Measurements from ENCODE around the gene EID2.
A peak's percentile ranks its signal among the peaks of the same experiment; 100 is the strongest.

EID2 gene

GRCh38 chr19:39533003-39533512, 6.9 kb downstream of the EID2 start:
- no peak overlapping the region for H3K27ac ChIP-seq (ENCODE audit: low read length)
- H3K4me3 ChIP-seq (ENCODE audit: low read length) = no peak overlapping the region; the same call in 1 of the 2 replicates
- H3K4me1 ChIP-seq (ENCODE audit: insufficient read depth, low read length) = no peaks in the 10 kb centered on the region; the same call in 1 of the 2 replicates
- no peak overlapping the region for H3K9ac ChIP-seq (ENCODE audit: low read depth, low read length)
- no peaks in the 10 kb centered on the region for H3K36me3 ChIP-seq (ENCODE audit: insufficient read depth, low read depth, low read length)
- H3K9me3 ChIP-seq (ENCODE audit: insufficient read depth, low read depth, low read length) = no peaks in the 10 kb centered on the region
- no peaks in the 10 kb centered on the region for H3K27me3 ChIP-seq (ENCODE audit: insufficient read depth, low read length)

- Histone ChIP-seq H3K36me3 (ENCODE audit: insufficient read depth, low read depth, low read length) (no peaks in the 10 kb centered on the region), H3K9me3 (ENCODE audit: insufficient read depth, low read depth, low read length) (no peaks in the 10 kb centered on the region), H3K4me1 (ENCODE audit: insufficient read depth, low read length) (no peaks in the 10 kb centered on the region), H3K27ac (ENCODE audit: low read length) (no peak within 1 kb of the TSS), H3K9ac (ENCODE audit: low read depth, low read length) (peak within 1 kb of the TSS; percentile 87), H3K27me3 (ENCODE audit: insufficient read depth, low read length) (no peaks in the 10 kb centered on the region), H3K4me3 (ENCODE audit: low read length) (peak within 1 kb of the TSS; percentile 92)
Measured at GRCh38 chr19:39532233-39533002, 7.5 kb downstream of the EID2 start, which contains the start of gene EID2B. EID2B (minus strand) TSS chr19:39532852; CDS start chr19:39532802, 50 bp downstream.

- Histone ChIP-seq H3K4me3 (ENCODE audit: low read length) (peak overlapping the region; percentile 92), H3K27ac (ENCODE audit: low read length) (no peak overlapping the region), H3K4me1 (ENCODE audit: insufficient read depth, low read length) (no peaks in the 10 kb centered on the region), H3K27me3 (ENCODE audit: insufficient read depth, low read length) (no peaks in the 10 kb centered on the region), H3K9ac (ENCODE audit: low read depth, low read length) (peak overlapping the region; percentile 87; the same call in 1 of the 2 replicates), H3K9me3 (ENCODE audit: insufficient read depth, low read depth, low read length) (no peaks in the 10 kb centered on the region), H3K36me3 (ENCODE audit: insufficient read depth, low read depth, low read length) (no peaks in the 10 kb centered on the region)
Measured at GRCh38 chr19:39531834-39532232, 8.1 kb downstream of the EID2 start.

GRCh38 chr19:39525205-39525604, 14.8 kb downstream of the EID2 start:
- no peak overlapping the region for H3K4me3 ChIP-seq (ENCODE audit: low read length)
- H3K9me3 ChIP-seq (ENCODE audit: insufficient read depth, low read depth, low read length) = no peaks in the 10 kb centered on the region
- H3K36me3 ChIP-seq (ENCODE audit: insufficient read depth, low read depth, low read length) = peaks cover 12% of the 10 kb centered on the region; the same call in 1 of the 2 replicates

GRCh38 chr19:39524495-39524894, 15.5 kb downstream of the EID2 start:
- H3K4me3 ChIP-seq (ENCODE audit: low read length) = no peak overlapping the region

More at GRCh38 chr19:39525205-39525604, 14.8 kb downstream of the EID2 start:
- Histone ChIP-seq H3K9ac (ENCODE audit: low read depth, low read length) (no peak overlapping the region), H3K4me1 (ENCODE audit: insufficient read depth, low read length) (no peaks in the 10 kb centered on the region), H3K27ac (ENCODE audit: low read length) (no peak overlapping the region), H3K27me3 (ENCODE audit: insufficient read depth, low read length) (no peaks in the 10 kb centered on the region)

GRCh38 chr19:39520541-39521484, 19.1 kb downstream of the EID2 start:
- Histone ChIP-seq H3K9ac (ENCODE audit: low read depth, low read length) (no peak overlapping the region), H3K27ac (ENCODE audit: low read length) (no peak overlapping the region), H3K4me1 (ENCODE audit: insufficient read depth, low read length) (no peaks in the 10 kb centered on the region), H3K9me3 (ENCODE audit: insufficient read depth, low read depth, low read length) (no peaks in the 10 kb centered on the region), H3K36me3 (ENCODE audit: insufficient read depth, low read depth, low read length) (peaks cover 12% of the 10 kb centered on the region; the same call in 1 of the 2 replicates), H3K27me3 (ENCODE audit: insufficient read depth, low read length) (peaks cover 7% of the 10 kb centered on the region), H3K4me3 (ENCODE audit: low read length) (no peak overlapping the region)

More at GRCh38 chr19:39524495-39524894, 15.5 kb downstream of the EID2 start:
- no peak overlapping the region for H3K27ac ChIP-seq (ENCODE audit: low read length)
- H3K9me3 ChIP-seq (ENCODE audit: insufficient read depth, low read depth, low read length) = no peaks in the 10 kb centered on the region
- H3K27me3 ChIP-seq (ENCODE audit: insufficient read depth, low read length) = no peaks in the 10 kb centered on the region
- H3K9ac ChIP-seq (ENCODE audit: low read depth, low read length) = no peak overlapping the region
- no peaks in the 10 kb centered on the region for H3K4me1 ChIP-seq (ENCODE audit: insufficient read depth, low read length)
- H3K36me3 ChIP-seq (ENCODE audit: insufficient read depth, low read depth, low read length) = peaks cover 12% of the 10 kb centered on the region; the same call in 1 of the 2 replicates

- peaks cover 26% of the 10 kb centered on the region for H3K27me3 ChIP-seq (ENCODE audit: insufficient read depth, low read length)
- H3K9me3 ChIP-seq (ENCODE audit: insufficient read depth, low read depth, low read length) = no peaks in the 10 kb centered on the region
- H3K4me1 ChIP-seq (ENCODE audit: insufficient read depth, low read length) = no peaks in the 10 kb centered on the region
- H3K4me3 ChIP-seq (ENCODE audit: low read length) = peak overlapping the region; percentile 55; the same call in 1 of the 2 replicates
- H3K27ac ChIP-seq (ENCODE audit: low read length) = no peak overlapping the region
- H3K9ac ChIP-seq (ENCODE audit: low read depth, low read length) = peak overlapping the region; percentile 47; the same call in 1 of the 2 replicates
- H3K36me3 ChIP-seq (ENCODE audit: insufficient read depth, low read depth, low read length) = peaks cover 12% of the 10 kb centered on the region; the same call in 1 of the 2 replicates
Measured at GRCh38 chr19:39518975-39519374, 21.0 kb downstream of the EID2 start.

- H3K4me3 ChIP-seq (ENCODE audit: low read length) = peak overlapping the region; percentile 55; the same call in 1 of the 2 replicates
- H3K27ac ChIP-seq (ENCODE audit: low read length) = no peak overlapping the region
- H3K9ac ChIP-seq (ENCODE audit: low read depth, low read length) = peak overlapping the region; percentile 47; the same call in 1 of the 2 replicates
- H3K4me1 ChIP-seq (ENCODE audit: insufficient read depth, low read length) = no peaks in the 10 kb centered on the region
- peaks cover 31% of the 10 kb centered on the region for H3K27me3 ChIP-seq (ENCODE audit: insufficient read depth, low read length)
- H3K9me3 ChIP-seq (ENCODE audit: insufficient read depth, low read depth, low read length) = no peaks in the 10 kb centered on the region
- peaks cover 12% of the 10 kb centered on the region; the same call in 1 of the 2 replicates for H3K36me3 ChIP-seq (ENCODE audit: insufficient read depth, low read depth, low read length)
Measured at GRCh38 chr19:39518458-39518857, 21.5 kb downstream of the EID2 start.

- Histone ChIP-seq H3K9ac (ENCODE audit: low read depth, low read length) (no peak overlapping the region), H3K4me3 (ENCODE audit: low read length) (no peak overlapping the region), H3K36me3 (ENCODE audit: insufficient read depth, low read depth, low read length) (peaks cover 12% of the 10 kb centered on the region; the same call in 1 of the 2 replicates), H3K4me1 (ENCODE audit: insufficient read depth, low read length) (no peaks in the 10 kb centered on the region), H3K27me3 (ENCODE audit: insufficient read depth, low read length) (peaks cover 41% of the 10 kb centered on the region), H3K27ac (ENCODE audit: low read length) (no peak overlapping the region), H3K9me3 (ENCODE audit: insufficient read depth, low read depth, low read length) (no peaks in the 10 kb centered on the region)
Measured at GRCh38 chr19:39517432-39517831, 22.5 kb downstream of the EID2 start.

- Histone ChIP-seq H3K4me3 (ENCODE audit: low read length) (peak overlapping the region; percentile 98), H3K36me3 (ENCODE audit: insufficient read depth, low read depth, low read length) (peaks cover 5% of the 10 kb centered on the region; the same call in 1 of the 2 replicates), H3K27ac (ENCODE audit: low read length) (no peak overlapping the region), H3K27me3 (ENCODE audit: insufficient read depth, low read length) (peaks cover 45% of the 10 kb centered on the region), H3K9ac (ENCODE audit: low read depth, low read length) (peak overlapping the region; percentile 92), H3K4me1 (ENCODE audit: insufficient read depth, low read length) (no peaks in the 10 kb centered on the region), H3K9me3 (ENCODE audit: insufficient read depth, low read depth, low read length) (no peaks in the 10 kb centered on the region)
Measured at GRCh38 chr19:39516270-39516669, 23.7 kb downstream of the EID2 start.

GRCh38 chr19:39515551-39516191, 24.3 kb downstream of the EID2 start:
- H3K9ac ChIP-seq (ENCODE audit: low read depth, low read length) = peak overlapping the region; percentile 92
- H3K27ac ChIP-seq (ENCODE audit: low read length) = peak overlapping the region; percentile 58
- peak overlapping the region; percentile 98 for H3K4me3 ChIP-seq (ENCODE audit: low read length)
- H3K9me3 ChIP-seq (ENCODE audit: insufficient read depth, low read depth, low read length) = no peaks in the 10 kb centered on the region
- H3K27me3 ChIP-seq (ENCODE audit: insufficient read depth, low read length) = peaks cover 45% of the 10 kb centered on the region
- no peaks in the 10 kb centered on the region for H3K4me1 ChIP-seq (ENCODE audit: insufficient read depth, low read length)
- H3K36me3 ChIP-seq (ENCODE audit: insufficient read depth, low read depth, low read length) = no peaks in the 10 kb centered on the region
